PC-3 (cell line): ENCODE measurements around the gene SNX7.

Experiments
- CTCF ChIP-seq: fragments of 300-600 bp; sonication (generic); conservative IDR thresholded peaks from 2 replicates; pipeline ENCODE4 v1.5.1; 2017; ENCODE audit warnings: antibody characterized with exemption, low read depth, mild to moderate bottlenecking, low read length
- EZH2 ChIP-seq: fragments of 300-600 bp; sonication (generic); IDR thresholded peaks from one replicate; pipeline ENCODE4 v1.6.1; 2017; ENCODE audit warnings: antibody characterized with exemption, mild to moderate bottlenecking, low read length; ENCODE audit not compliant: unreplicated experiment
- EZH2phosphoT487 ChIP-seq: fragments of 300-600 bp; sonication (generic); IDR thresholded peaks from 2 replicates; pipeline ENCODE4 v1.6.1; 2018; ENCODE audit warnings: mild to moderate bottlenecking, antibody characterized with exemption, low read length, borderline replicate concordance

DNA sequence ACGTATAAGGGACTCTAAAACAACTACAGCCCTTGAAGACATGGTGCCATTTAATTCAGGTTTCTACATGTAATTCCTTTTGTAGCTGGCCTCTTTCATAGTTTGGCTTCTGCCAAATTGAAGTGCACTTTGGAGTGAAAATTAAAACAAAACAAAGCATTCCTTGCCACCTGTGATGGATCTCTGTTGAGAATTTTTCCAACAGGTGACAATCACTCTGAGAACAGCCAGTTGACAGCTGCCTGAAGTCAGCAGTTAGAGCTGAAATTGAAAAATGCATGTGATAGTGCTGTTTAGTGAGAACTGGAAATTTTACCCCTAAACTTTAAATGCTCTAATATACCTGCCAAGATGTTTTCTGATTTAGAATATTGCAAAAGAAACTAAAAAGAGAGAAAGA, 134.5 kb downstream of the SNX7 start:
- TF ChIP-seq EZH2 (no peak), CTCF (no peak), EZH2phosphoT487 (no peak)
